ENCODE results near the gene RELA. TPM values are rescaled to one million over a fixed set of nuclear protein-coding genes. Genes with fewer than 3 reads are reported as not detected.

The RELA gene
- total and polyA plus RNA-seq, 2 of the 4 experiments (the other 2 are of a cell fraction) = 8.6 to 53.0 TPM

- H4K5ac ChIP-seq (ENCODE audit: low read depth, low read length) = no peak overlapping the region
- H2AFZ ChIP-seq (replicated peaks; ENCODE audit: low read length, poor library complexity) = peak overlapping the region; percentile 65
- no peak overlapping the region for H2BK5ac ChIP-seq (ENCODE audit: low read depth, low read length, poor library complexity, severe bottlenecking)
- H3K9ac ChIP-seq (ENCODE audit: low read depth, low read length) = no peak overlapping the region
- no peak overlapping the region for H3K14ac ChIP-seq (replicated peaks; ENCODE audit: low read depth, low read length)
- H3K4me3 ChIP-seq (ENCODE audit: insufficient read depth, low read depth, low read length) = no peak overlapping the region
- DNase-seq (no peak), ATAC-seq (ENCODE audit: low read depth) (no peak)
- no TSS peak for BruUV-seq (replicated peaks)
- H3K4ac ChIP-seq (ENCODE audit: low read depth, low read length) = peak overlapping the region; percentile 26; the same call in 1 of the 2 replicates
- 100% methylated on average over 5 of the region's 8 CpGs; no CpG with 5 or more reads in 1 of the 2 experiments for WGBS, 2 experiments (ENCODE audit: extremely low coverage in 2 of 2, insufficient read length in 1 of 2)
- no peaks in the 10 kb centered on the region for H3K27me3 ChIP-seq (ENCODE audit: control insufficient read depth, insufficient read depth, low read length)
- no peak overlapping the region for H3K4me2 ChIP-seq (ENCODE audit: low read depth, low read length)
- peaks cover 27% of the 10 kb centered on the region for H3K36me3 ChIP-seq (ENCODE audit: control insufficient read depth, insufficient read depth, low read length)
- in situ Hi-C loops (cut with MboI; ENCODE audit: low sequenced_read_pairs) (no loop called here), intact Hi-C loops (cut with micrococcal nuclease) (no loop called here), dilution Hi-C loops (cut with HindIII; ENCODE audit: low sequenced_read_pairs, unreplicated experiment) (no loop called here)
- no peak overlapping the region for H2BK120ac ChIP-seq (ENCODE audit: low read depth, low read length)
- ChIA-PET CTCF (no interaction called here), POLR2A (ENCODE audit: unreplicated experiment) (no interaction called here)
- H3K9me3 ChIP-seq (ENCODE audit: control insufficient read depth, insufficient read depth, low read length) = no peaks in the 10 kb centered on the region
- H3K79me1 ChIP-seq (ENCODE audit: low read depth in 1 of 2, low read length in 2 of 2) = peaks cover 16 to 51% of the 10 kb centered on the region in 2 experiments
- peaks cover 11% of the 10 kb centered on the region for H3K4me1 ChIP-seq (ENCODE audit: control insufficient read depth, insufficient read depth, low read length)
- no peak overlapping the region for H3K56ac ChIP-seq (ENCODE audit: extremely low read depth, insufficient read depth, low read length)
- no peak overlapping the region for H4K8ac ChIP-seq (ENCODE audit: low read depth in 2 of 2, low read length in 2 of 2)
- H3K9me1 ChIP-seq (ENCODE audit: insufficient read depth, low read length) = peaks cover 10% of the 10 kb centered on the region
- peak overlapping the region; percentile 19 for H2AK9ac ChIP-seq (replicated peaks; ENCODE audit: low read depth, low read length, poor library complexity)
- no peak overlapping the region for H3K27ac ChIP-seq (ENCODE audit: insufficient read depth, low read length)
- no peak overlapping the region for H3K18ac ChIP-seq (ENCODE audit: low read depth, low read length)
- H4K20me1 ChIP-seq (ENCODE audit: insufficient read depth, low read length) = peaks cover 26% of the 10 kb centered on the region; the same call in 1 of the 2 replicates
- H2AK5ac ChIP-seq (ENCODE audit: low read depth, low read length) = 0 out of 2 replicates have a peak overlapping the region, but pooled peaks have one; percentile 8
- no peak overlapping the region for H3K23ac ChIP-seq (ENCODE audit: low read depth, low read length)
- H4K91ac ChIP-seq (ENCODE audit: insufficient read depth, low read depth, low read length) = no peak overlapping the region
- no peak overlapping the region for H2BK15ac ChIP-seq (ENCODE audit: low read depth, low read length)
- H2BK20ac ChIP-seq (ENCODE audit: low read depth, low read length) = no peak overlapping the region
- no peak for TF ChIP-seq BHLHE40 (IDR thresholded peaks at IDR 0.05; ENCODE audit: low read depth, low read length)
- TF ChIP-seq CHD1 (IDR thresholded peaks at IDR 0.05; ENCODE audit: low read depth, low read length) = no peak
- TF ChIP-seq MAFK (IDR thresholded peaks at IDR 0.05; ENCODE audit: low read depth, low read length) = no peak
- no peak for TF ChIP-seq SMC3 (IDR thresholded peaks at IDR 0.05; ENCODE audit: low read depth, low read length)
- TF ChIP-seq RFX5 (IDR thresholded peaks at IDR 0.05; ENCODE audit: low read depth, low read length) = no peak
- no peak for TF ChIP-seq CTCF (conservative IDR thresholded peaks at IDR 0.05; ENCODE audit: low read depth, low read length)
- TF ChIP-seq CEBPB (IDR thresholded peaks at IDR 0.05; ENCODE audit: low read depth, low read length) = no peak
- TF ChIP-seq POLR2A (IDR thresholded peaks at IDR 0.05; ENCODE audit: low read depth, low read length) = no peak
- TF ChIP-seq NFE2L2 (IDR thresholded peaks at IDR 0.05; ENCODE audit: low read depth, low read length) = no peak
- no peak for TF ChIP-seq FOS (IDR thresholded peaks at IDR 0.05; ENCODE audit: low read depth, low read length)
- no peak for TF ChIP-seq RAD21 (IDR thresholded peaks at IDR 0.05; ENCODE audit: low read length)
- no peak for TF ChIP-seq RCOR1 (IDR thresholded peaks at IDR 0.05; ENCODE audit: insufficient replicate concordance, low read length)
- TF ChIP-seq USF2 (IDR thresholded peaks at IDR 0.05; ENCODE audit: low read depth, low read length) = no peak
- no peak for TF ChIP-seq MAZ (IDR thresholded peaks at IDR 0.05; ENCODE audit: borderline replicate concordance, low read depth, low read length)
- no peak for TF ChIP-seq ELK1 (IDR thresholded peaks at IDR 0.05; ENCODE audit: borderline replicate concordance, low read depth, low read length)
Measured at GRCh38 chr11:65639623-65640482, 22.9 kb downstream of the RELA start.
